Measurements from ENCODE around the gene NCAM2. TPM values are rescaled to one million over a fixed set of nuclear protein-coding genes. Genes with fewer than 3 reads are reported as not detected.

The NCAM2 gene
- total and polyA plus RNA-seq, 2 experiments from 2014 or later: 0.36 to 0.83 TPM

DNA sequence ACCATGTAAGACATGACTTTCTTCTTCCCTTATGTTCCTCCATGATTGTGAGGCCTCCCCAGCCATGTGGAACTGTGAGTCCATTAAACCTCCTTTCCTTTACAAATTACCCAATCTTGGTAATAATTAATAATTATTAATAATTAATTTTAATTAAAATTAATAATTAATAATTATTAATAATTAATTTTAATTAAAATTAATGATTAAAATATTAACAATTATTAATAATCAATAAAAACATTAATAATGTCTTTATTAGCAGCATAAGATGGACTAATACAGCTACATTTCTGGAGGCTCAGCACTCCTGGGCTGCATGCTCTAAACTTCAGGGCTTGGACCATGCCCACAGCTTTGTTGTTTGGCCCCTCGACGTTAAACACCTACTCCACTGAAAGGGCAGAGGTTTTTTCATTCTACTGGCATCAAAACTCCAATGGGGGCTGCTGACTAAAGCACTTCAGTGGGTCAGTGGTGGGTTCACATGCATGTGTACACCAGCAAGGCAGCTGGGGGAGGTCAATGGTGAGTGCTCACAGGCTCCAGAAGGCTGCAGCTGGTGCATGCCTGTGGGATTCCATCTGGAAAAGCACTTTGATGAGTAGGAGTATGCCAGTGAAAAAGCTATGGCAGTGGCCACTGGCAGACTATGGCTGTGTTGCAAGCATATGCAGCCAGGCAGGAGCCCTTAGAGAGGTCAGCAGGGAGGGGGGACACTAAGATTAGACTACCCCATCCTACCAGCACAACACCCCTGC, 561.3 kb downstream of the NCAM2 start (continued):
- TF ChIP-seq ZNF462 (CRISPR knock-in tag; IDR thresholded peaks at IDR 0.05) (no peak), POLR2AphosphoS5 (IDR thresholded peaks at IDR 0.05; ENCODE audit: low read depth) (no peak), EZH2phosphoT487 (IDR thresholded peaks at IDR 0.05; ENCODE audit: unreplicated experiment) (no peak), JUNB (IDR thresholded peaks at IDR 0.05; ENCODE audit: unreplicated experiment) (no peak)
- TF ChIP-seq, protein P1, sequence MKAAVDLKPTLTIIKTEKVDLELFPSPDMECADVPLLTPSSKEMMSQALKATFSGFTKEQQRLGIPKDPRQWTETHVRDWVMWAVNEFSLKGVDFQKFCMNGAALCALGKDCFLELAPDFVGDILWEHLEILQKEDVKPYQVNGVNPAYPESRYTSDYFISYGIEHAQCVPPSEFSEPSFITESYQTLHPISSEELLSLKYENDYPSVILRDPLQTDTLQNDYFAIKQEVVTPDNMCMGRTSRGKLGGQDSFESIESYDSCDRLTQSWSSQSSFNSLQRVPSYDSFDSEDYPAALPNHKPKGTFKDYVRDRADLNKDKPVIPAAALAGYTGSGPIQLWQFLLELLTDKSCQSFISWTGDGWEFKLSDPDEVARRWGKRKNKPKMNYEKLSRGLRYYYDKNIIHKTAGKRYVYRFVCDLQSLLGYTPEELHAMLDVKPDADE (IDR thresholded peaks at IDR 0.05): no peak

Data from GM23338 (cell line).